ENCODE measurements around the gene PIK3CD.
A peak's percentile ranks its signal among the peaks of the same experiment; 100 is the strongest.

PIK3CD gene

DNA sequence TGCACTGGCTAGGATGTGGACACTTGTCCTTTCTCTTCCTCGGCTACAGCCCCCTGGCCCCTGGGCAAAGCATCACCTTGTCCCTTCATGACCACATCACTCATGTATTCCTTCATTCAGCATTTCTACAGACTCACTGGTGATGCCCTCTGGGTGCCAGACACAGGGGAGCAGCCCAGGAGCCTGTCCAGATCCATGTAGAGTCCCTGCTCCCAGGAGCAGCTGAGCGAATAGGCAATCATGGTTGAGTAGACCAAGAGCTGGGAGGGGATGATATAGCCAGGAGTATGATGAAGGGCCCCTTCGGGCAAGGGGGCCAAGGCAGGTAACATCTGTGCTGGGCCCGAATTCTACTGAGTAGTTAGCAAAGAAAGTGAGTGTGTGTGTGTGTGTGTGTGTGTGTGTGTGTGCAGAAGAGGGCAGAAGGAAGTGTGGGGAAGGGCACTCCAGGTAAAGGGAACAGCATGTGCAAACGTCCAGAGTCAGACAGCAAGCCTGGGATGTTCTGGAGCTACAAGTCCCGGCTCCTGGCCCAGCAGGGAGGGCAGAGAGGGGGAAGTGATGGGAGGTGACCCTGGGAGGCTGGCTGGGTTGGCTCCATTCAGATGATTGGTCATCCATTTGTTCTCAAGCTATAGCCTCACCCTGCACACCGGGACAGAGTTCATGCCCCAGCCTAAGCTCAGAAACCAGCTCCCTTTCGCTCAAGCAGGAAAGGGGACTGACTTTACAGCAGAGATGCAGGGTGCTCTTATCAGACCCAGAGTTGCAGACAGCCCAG is 21.0 kb upstream of the PIK3CD start:
- Mint-ChIP-seq H3K27me3 (no peaks in the 10 kb centered on the region), H3K9me3 (no peaks in the 10 kb centered on the region), H3K27ac (peak overlapping the region; percentile 91 to 95), H3K36me3 (ENCODE audit: insufficient read depth) (peaks cover 39% of the 10 kb centered on the region), H3K4me3 (peak overlapping the region; percentile 83 to 90), H3K4me1 (ENCODE audit: low read depth in 2 of 2) (peaks cover 54 to 60% of the 10 kb centered on the region in 2 donors)
- DNase-seq (peak in 1 of 3 experiments; percentile 18), ATAC-seq (replicated peaks) (no peak)

- Mint-ChIP-seq H3K4me1 (ENCODE audit: low read depth in 2 of 2) (peaks cover 50 to 54% of the 10 kb centered on the region in 2 donors), H3K27ac (peak overlapping the region; percentile 74 to 95), H3K9me3 (no peaks in the 10 kb centered on the region), H3K27me3 (no peaks in the 10 kb centered on the region), H3K36me3 (ENCODE audit: insufficient read depth) (peaks cover 36% of the 10 kb centered on the region), H3K4me3 (peak overlapping the region; percentile 83 to 90)
- ATAC-seq (replicated peaks), result no peak
- no peak for DNase-seq
Observed at GRCh38 chr1:9631613-9632012, 19.9 kb upstream of the PIK3CD start.

DNA sequence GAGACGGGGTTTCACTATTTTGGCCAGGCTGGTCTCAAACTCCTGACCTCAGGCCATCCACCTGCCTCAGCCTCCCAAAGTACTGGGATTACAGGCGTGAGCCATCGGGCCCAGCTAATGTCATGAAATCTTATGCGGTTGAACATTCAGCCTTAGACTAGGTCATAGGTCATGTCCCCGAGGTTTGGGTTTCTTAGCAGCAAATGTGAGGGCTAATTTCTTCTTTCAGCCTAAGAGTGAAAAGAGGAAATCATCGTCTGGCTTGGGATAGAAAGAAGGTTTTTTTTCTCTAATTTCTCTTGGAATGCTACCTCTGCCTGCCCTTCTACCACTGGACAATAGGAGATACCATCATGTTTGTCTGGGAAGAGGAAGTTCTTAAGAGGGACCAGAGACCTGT is 18.0 kb upstream of the PIK3CD start:
- Mint-ChIP-seq H3K9me3 (no peaks in the 10 kb centered on the region), H3K36me3 (ENCODE audit: insufficient read depth) (peaks cover 34% of the 10 kb centered on the region), H3K27ac (peak overlapping the region in 1 of 2 donors; percentile 62), H3K4me1 (ENCODE audit: low read depth in 2 of 2) (peaks cover 43 to 45% of the 10 kb centered on the region in 2 donors), H3K27me3 (no peaks in the 10 kb centered on the region), H3K4me3 (no peak overlapping the region)
- ATAC-seq (replicated peaks) (no peak), DNase-seq (no peak)

DNA sequence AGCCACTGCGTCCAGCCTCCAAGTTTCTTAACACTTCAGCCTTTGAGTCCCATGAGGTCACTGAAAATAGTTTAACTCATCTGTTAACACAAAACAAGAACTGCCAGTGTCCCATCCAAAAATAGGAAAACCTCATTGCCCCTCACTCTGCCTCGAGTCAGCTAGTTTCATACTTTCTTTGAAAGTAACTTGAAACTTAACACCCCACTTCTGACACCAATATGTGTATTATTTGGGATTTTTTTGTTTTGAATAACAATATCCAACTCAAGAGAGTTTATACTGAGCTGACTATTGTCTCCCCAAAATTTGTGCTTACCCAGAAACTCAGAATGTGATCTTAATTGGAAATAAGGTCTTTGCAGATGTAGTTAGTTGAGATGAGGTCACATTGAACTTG is 16.9 kb upstream of the PIK3CD start:
- H3K4me1 Mint-ChIP-seq (ENCODE audit: low read depth in 2 of 2), result peaks cover 42 to 43% of the 10 kb centered on the region in 2 donors
- ATAC-seq (replicated peaks) (no peak), DNase-seq (no peak)
- no peaks in the 10 kb centered on the region for H3K27me3 Mint-ChIP-seq
- no peak overlapping the region for H3K4me3 Mint-ChIP-seq
- H3K9me3 Mint-ChIP-seq, result no peaks in the 10 kb centered on the region
- peak overlapping the region; percentile 76 to 81 for H3K27ac Mint-ChIP-seq
- peaks cover 33% of the 10 kb centered on the region for H3K36me3 Mint-ChIP-seq (ENCODE audit: insufficient read depth)

DNA sequence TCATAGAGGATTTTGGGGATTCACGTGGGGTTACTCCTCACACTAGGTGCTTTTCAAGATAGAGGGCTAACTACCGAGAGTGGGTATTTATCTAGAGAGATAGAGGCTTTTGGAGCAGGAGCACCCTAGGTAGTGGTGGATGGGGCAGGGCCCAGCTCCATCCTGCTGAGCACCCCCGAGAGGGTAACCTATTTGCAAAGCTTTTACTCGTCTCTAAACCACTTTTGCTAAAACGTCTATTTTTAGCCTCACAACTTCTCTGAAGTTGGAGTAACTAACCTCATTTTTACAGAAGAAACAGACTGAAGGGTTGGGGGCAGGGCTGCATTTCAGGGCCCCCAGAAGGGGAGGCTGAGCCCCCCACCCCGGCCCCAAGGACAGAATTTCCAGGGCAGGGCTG is 12.3 kb upstream of the PIK3CD start:
- Mint-ChIP-seq H3K27me3 (no peaks in the 10 kb centered on the region), H3K27ac (peak overlapping the region; percentile 14 to 81), H3K9me3 (no peaks in the 10 kb centered on the region), H3K36me3 (ENCODE audit: insufficient read depth) (peaks cover 32% of the 10 kb centered on the region), H3K4me1 (ENCODE audit: low read depth in 2 of 2) (peaks cover 46 to 54% of the 10 kb centered on the region in 2 donors), H3K4me3 (no peak overlapping the region)
- DNase-seq (no peak), ATAC-seq (replicated peaks) (no peak)

DNA sequence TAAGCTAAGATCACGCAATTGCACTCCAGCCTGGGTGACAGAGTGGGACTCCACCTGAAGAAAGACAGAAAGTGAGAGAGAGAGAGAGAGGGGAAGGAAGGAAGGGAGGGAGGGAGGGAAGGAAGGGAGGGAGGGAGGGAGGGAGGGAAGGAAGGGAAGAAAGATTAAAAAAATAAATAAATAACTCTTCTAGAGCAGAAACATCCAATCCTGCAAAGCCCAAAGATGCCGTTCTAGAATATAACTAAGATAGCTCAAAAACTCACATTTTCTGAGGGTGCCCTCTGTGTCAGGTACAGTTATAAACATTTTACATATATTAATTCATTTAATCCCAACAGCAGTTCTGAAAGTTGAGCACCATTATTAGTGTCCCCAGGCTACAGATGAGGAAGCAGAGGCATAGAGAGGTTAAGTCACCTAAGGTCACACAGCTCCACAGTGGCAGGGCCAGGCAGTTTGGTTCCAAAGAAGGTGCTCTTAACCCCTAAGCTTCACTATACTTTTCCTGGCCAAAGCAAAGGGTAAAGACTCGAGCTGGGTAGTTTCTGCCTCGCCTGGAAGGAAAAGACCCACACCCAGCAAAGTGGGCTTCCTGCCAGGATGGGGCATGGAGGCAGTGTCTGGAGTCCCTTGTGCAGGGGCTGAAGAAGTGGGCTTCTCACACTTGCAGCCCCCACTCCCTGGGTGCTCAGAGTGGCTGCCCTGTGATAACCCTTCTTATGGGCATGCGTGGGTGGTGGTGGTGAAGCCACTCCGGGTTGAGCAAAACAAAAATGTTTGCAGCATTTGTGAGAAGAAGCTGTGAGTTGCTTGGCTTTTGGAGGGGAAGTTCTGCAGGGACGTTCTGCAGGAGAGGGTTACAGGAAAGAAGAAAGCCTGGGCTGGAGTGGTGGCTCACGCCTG is 7.9 kb upstream of the PIK3CD start:
- Mint-ChIP-seq H3K4me1 (ENCODE audit: low read depth in 2 of 2) (peaks cover 33 to 38% of the 10 kb centered on the region in 2 donors), H3K36me3 (ENCODE audit: insufficient read depth) (peaks cover 18% of the 10 kb centered on the region), H3K27me3 (no peaks in the 10 kb centered on the region), H3K4me3 (peak overlapping the region; percentile 51 to 54), H3K27ac (peak overlapping the region; percentile 57 to 89), H3K9me3 (no peaks in the 10 kb centered on the region)
- ATAC-seq (replicated peaks), result peak; percentile 39
- DNase-seq, result no peak

DNA sequence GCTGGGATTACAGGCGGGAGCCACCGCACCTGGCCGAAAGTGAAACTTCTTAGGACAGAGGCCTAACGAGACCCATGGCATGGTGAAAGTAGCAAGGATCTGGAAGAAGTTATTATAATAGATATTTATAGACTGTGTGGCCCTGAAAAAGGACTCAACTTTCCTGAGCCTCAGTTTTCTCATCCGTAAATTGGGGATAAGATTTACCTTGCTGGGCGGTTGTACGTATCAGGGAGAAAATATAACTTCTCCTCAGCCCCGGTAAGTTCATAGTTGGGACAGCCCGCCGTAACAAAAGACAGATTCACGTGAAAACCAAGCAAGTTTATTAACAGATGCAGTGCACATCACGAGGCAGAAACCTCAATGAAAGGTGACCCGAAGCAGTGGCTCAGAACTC is 5.5 kb upstream of the PIK3CD start:
- Mint-ChIP-seq H3K4me1 (ENCODE audit: low read depth in 2 of 2) (peaks cover 28 to 29% of the 10 kb centered on the region in 2 donors), H3K4me3 (no peak overlapping the region), H3K27me3 (no peaks in the 10 kb centered on the region), H3K27ac (no peak overlapping the region), H3K9me3 (no peaks in the 10 kb centered on the region), H3K36me3 (ENCODE audit: insufficient read depth) (peaks cover 13% of the 10 kb centered on the region)
- ATAC-seq (replicated peaks) (no peak), DNase-seq (no peak)

- Mint-ChIP-seq H3K36me3 (ENCODE audit: insufficient read depth) (peaks cover 26% of the 10 kb centered on the region), H3K4me1 (ENCODE audit: low read depth in 2 of 2) (peaks cover 27 to 29% of the 10 kb centered on the region in 2 donors), H3K27me3 (no peaks in the 10 kb centered on the region), H3K27ac (no peak overlapping the region), H3K4me3 (no peak overlapping the region), H3K9me3 (no peaks in the 10 kb centered on the region)
- no peak for DNase-seq
- no peak for ATAC-seq (replicated peaks)
Observed at GRCh38 chr1:9648171-9648570, 3.4 kb upstream of the PIK3CD start.

GRCh38 chr1:9649769-9650168 is 1.8 kb upstream of the PIK3CD start:
- H3K36me3 Mint-ChIP-seq (ENCODE audit: insufficient read depth), result peaks cover 34% of the 10 kb centered on the region
- no peaks in the 10 kb centered on the region for H3K9me3 Mint-ChIP-seq
- H3K27me3 Mint-ChIP-seq, result no peaks in the 10 kb centered on the region
- ATAC-seq (replicated peaks), result no peak
- H3K4me3 Mint-ChIP-seq, result peak overlapping the region in 1 of 2 donors; percentile 99
- no peak for DNase-seq
- peaks cover 34 to 36% of the 10 kb centered on the region in 2 donors for H3K4me1 Mint-ChIP-seq (ENCODE audit: low read depth in 2 of 2)
- no peak overlapping the region for H3K27ac Mint-ChIP-seq

GRCh38 chr1:9651220-9651564 is 339 bp upstream of the PIK3CD start:
- Mint-ChIP-seq H3K36me3 (ENCODE audit: insufficient read depth) (peaks cover 41% of the 10 kb centered on the region), H3K4me1 (ENCODE audit: low read depth in 2 of 2) (peaks cover 46 to 49% of the 10 kb centered on the region in 2 donors), H3K9me3 (no peaks in the 10 kb centered on the region)

DNA sequence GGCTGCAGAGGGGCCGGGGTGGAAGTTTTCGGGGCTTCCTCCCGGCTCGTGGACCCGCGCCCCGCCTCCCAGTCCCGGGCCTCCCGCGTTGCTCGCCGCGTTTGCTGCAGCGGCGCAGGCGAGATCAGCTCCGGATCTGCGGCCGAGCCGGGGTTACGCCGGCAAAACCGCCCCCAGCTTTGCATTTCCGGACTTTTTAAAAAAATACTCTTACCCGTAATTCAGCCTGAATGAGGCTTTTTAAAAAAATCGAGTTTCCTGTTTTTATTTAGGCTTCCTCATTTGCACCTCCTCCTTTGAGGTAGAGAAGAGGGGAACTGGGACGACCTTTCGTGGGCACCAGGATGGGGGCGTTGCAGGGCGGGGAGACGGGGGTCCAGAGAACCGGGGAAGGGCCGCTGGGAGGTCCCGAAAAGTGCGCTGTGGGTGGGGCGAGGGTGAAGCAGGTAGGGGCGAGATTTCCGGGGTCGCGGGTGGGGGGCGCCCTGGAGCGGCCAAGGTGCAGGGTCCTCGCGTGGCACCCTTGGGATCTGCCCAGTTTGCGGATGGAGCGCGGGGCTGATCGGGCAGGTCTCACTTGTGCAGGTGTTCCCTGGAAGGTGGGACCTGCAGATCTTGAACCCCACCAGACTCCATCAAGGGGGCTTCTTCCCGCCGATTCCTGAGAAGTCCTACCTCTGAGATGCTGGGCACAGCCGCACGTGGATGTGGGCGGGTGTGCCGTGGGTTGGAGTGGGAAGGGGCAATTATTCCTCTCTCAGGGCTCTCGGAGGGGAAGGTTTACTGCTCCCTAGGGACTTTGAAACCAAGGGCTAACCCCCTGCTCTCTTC is 1.1 kb downstream of the PIK3CD start:
- no peaks in the 10 kb centered on the region for H3K9me3 Mint-ChIP-seq
- peak; percentile 71 to 76 (median 73) for DNase-seq
- H3K4me1 Mint-ChIP-seq (ENCODE audit: low read depth in 2 of 2), result peaks cover 55 to 59% of the 10 kb centered on the region in 2 donors
- ATAC-seq (replicated peaks), result peak; percentile 67
- H3K4me3 Mint-ChIP-seq, result peak overlapping the region; percentile 99
- no peaks in the 10 kb centered on the region for H3K27me3 Mint-ChIP-seq
- H3K27ac Mint-ChIP-seq, result peak overlapping the region; percentile 96 to 98
- H3K36me3 Mint-ChIP-seq (ENCODE audit: insufficient read depth), result peaks cover 49% of the 10 kb centered on the region

More at GRCh38 chr1:9651220-9651564, 339 bp upstream of the PIK3CD start:
- Mint-ChIP-seq H3K27me3 (no peaks in the 10 kb centered on the region), H3K4me3 (peak overlapping the region; percentile 99), H3K27ac (peak overlapping the region; percentile 91 to 98)
- ATAC-seq (replicated peaks), result no peak
- no peak for DNase-seq

GRCh38 chr1:9653210-9653490 is 1.6 kb downstream of the PIK3CD start:
- ATAC-seq (replicated peaks) (no peak), DNase-seq (peak in 1 of 3 experiments; percentile 8)
- Mint-ChIP-seq H3K36me3 (ENCODE audit: insufficient read depth) (peaks cover 53% of the 10 kb centered on the region), H3K4me1 (ENCODE audit: low read depth in 2 of 2) (peaks cover 60 to 65% of the 10 kb centered on the region in 2 donors), H3K4me3 (peak overlapping the region; percentile 99), H3K27me3 (no peaks in the 10 kb centered on the region), H3K9me3 (no peaks in the 10 kb centered on the region), H3K27ac (peak overlapping the region; percentile 96 to 98)

- Mint-ChIP-seq H3K36me3 (ENCODE audit: insufficient read depth) (peaks cover 58% of the 10 kb centered on the region), H3K4me1 (ENCODE audit: low read depth in 2 of 2) (peaks cover 61 to 67% of the 10 kb centered on the region in 2 donors), H3K4me3 (peak overlapping the region; percentile 99), H3K27ac (peak overlapping the region; percentile 96 to 98), H3K27me3 (no peaks in the 10 kb centered on the region), H3K9me3 (no peaks in the 10 kb centered on the region)
- DNase-seq, result peak in 2 of 3 experiments; percentile 21 to 27
- no peak for ATAC-seq (replicated peaks)
Observed at GRCh38 chr1:9653491-9654050, 2.0 kb downstream of the PIK3CD start.
